GM12873 (cell line): ENCODE results near the gene ZNF575.

Experiments
- CTCF ChIP-seq: IDR thresholded peaks from 2 replicates; pipeline ENCODE4 v1.5.1; 2012; ENCODE audit warnings: low read depth, mild to moderate bottlenecking, moderate library complexity, low read length, control low read depth; ENCODE audit not compliant: insufficient read depth; ENCODE audit errors: missing control alignments

The ZNF575 gene

GRCh38 chr19:43538922-43539321, 5.9 kb downstream of the ZNF575 start:
- no peak for TF ChIP-seq CTCF

- TF ChIP-seq CTCF = no peak
These were observed 7.4 kb downstream of the ZNF575 start for GRCh38 chr19:43540381-43540780.

GRCh38 chr19:43541920-43542650, 9.1 kb downstream of the ZNF575 start:
- TF ChIP-seq CTCF = no peak

GRCh38 chr19:43544077-43544476, 11.1 kb downstream of the ZNF575 start:
- no peak for TF ChIP-seq CTCF

- no peak for TF ChIP-seq CTCF
These were observed 12.3 kb downstream of the ZNF575 start for GRCh38 chr19:43545276-43545675.

GRCh38 chr19:43545981-43546380, 13.0 kb downstream of the ZNF575 start:
- TF ChIP-seq CTCF = no peak

- no peak for TF ChIP-seq CTCF
These were observed 13.6 kb downstream of the ZNF575 start for GRCh38 chr19:43546581-43546980.
